ENCODE data around the gene SKIC2. TPM values are rescaled to one million over a fixed set of nuclear protein-coding genes. Genes with fewer than 3 reads are reported as not detected.
A peak's percentile ranks its signal among the peaks of the same experiment; 100 is the strongest.

SKIC2 gene
- total RNA-seq, 1 donor from 2014 or later: 21.0 TPM

DNA sequence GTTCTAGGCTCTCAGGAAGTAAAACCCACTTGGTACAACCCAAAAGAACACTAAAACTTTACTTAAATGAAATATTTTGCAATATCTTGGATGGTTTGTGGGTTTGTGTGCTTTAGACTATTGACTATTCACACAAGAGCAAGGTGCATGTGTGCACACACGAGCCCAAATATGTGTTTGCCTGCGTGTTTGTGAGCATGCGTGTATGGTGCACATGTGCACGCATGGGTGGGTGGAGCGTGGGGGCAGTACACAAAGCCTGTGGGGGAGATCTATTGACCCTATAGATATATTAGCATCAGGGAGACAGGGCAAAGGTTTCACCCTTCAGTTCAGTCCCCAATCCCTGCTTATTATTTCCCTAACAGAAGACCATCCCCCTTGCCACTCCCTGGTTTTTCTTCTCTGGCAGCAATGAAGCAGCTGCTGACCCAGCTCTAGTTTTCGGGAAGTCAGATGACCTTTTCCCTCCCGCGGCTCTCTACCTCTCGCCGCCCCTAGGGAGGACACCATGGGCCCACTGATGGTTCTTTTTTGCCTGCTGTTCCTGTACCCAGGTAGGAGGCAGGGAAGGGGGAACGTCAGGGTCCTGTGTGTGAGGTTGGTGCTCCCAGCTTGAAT is 31.6 kb upstream of the SKIC2 start, which contains the start of gene C2:
TSS of gene C2 (plus strand) at position 476 of the 621 bp plus-strand sequence. CDS start at position 512, 36 bp downstream.
- no peaks in the 10 kb centered on the region for H3K9me3 Mint-ChIP-seq
- no peak within 1 kb of the TSS for H3K27ac ChIP-seq
- no peak within 1 kb of the TSS for H3K4me2 ChIP-seq
- H3K36me3 Mint-ChIP-seq: no peaks in the 10 kb centered on the region
- no peak within 1 kb of the TSS for H3K27ac Mint-ChIP-seq
- no peaks in the 10 kb centered on the region for H3K4me1 ChIP-seq
- no peak for DNase-seq (ENCODE audit: low spot score)
- H3K36me3 ChIP-seq: no peaks in the 10 kb centered on the region
- no peaks in the 10 kb centered on the region for H3F3A ChIP-seq (ENCODE audit: low read depth)
- no peaks in the 10 kb centered on the region for H3K79me2 ChIP-seq (ENCODE audit: low read depth)
- peak within 1 kb of the TSS; percentile 45 for H3K9ac ChIP-seq
- no peaks in the 10 kb centered on the region for H4K20me1 ChIP-seq (ENCODE audit: low read depth)
- peak within 1 kb of the TSS; percentile 41 for H3K4me3 Mint-ChIP-seq
- no peaks in the 10 kb centered on the region for H3K27me3 ChIP-seq
- H3K4me3 ChIP-seq: no peak within 1 kb of the TSS
- no peaks in the 10 kb centered on the region for H3K9me3 ChIP-seq (ENCODE audit: low read depth)
- no peaks in the 10 kb centered on the region for H3K4me1 Mint-ChIP-seq
- peaks cover 11% of the 10 kb centered on the region for H3K27me3 Mint-ChIP-seq (ENCODE audit: insufficient read depth, low read depth)
- H2AFZ ChIP-seq (replicated peaks): peak within 1 kb of the TSS; percentile 50
- no peak for TF ChIP-seq EZH2 (IDR thresholded peaks at IDR 0.05)
- TF ChIP-seq, protein P1, sequence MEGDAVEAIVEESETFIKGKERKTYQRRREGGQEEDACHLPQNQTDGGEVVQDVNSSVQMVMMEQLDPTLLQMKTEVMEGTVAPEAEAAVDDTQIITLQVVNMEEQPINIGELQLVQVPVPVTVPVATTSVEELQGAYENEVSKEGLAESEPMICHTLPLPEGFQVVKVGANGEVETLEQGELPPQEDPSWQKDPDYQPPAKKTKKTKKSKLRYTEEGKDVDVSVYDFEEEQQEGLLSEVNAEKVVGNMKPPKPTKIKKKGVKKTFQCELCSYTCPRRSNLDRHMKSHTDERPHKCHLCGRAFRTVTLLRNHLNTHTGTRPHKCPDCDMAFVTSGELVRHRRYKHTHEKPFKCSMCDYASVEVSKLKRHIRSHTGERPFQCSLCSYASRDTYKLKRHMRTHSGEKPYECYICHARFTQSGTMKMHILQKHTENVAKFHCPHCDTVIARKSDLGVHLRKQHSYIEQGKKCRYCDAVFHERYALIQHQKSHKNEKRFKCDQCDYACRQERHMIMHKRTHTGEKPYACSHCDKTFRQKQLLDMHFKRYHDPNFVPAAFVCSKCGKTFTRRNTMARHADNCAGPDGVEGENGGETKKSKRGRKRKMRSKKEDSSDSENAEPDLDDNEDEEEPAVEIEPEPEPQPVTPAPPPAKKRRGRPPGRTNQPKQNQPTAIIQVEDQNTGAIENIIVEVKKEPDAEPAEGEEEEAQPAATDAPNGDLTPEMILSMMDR (IDR thresholded peaks at IDR 0.05): no peak

DNA sequence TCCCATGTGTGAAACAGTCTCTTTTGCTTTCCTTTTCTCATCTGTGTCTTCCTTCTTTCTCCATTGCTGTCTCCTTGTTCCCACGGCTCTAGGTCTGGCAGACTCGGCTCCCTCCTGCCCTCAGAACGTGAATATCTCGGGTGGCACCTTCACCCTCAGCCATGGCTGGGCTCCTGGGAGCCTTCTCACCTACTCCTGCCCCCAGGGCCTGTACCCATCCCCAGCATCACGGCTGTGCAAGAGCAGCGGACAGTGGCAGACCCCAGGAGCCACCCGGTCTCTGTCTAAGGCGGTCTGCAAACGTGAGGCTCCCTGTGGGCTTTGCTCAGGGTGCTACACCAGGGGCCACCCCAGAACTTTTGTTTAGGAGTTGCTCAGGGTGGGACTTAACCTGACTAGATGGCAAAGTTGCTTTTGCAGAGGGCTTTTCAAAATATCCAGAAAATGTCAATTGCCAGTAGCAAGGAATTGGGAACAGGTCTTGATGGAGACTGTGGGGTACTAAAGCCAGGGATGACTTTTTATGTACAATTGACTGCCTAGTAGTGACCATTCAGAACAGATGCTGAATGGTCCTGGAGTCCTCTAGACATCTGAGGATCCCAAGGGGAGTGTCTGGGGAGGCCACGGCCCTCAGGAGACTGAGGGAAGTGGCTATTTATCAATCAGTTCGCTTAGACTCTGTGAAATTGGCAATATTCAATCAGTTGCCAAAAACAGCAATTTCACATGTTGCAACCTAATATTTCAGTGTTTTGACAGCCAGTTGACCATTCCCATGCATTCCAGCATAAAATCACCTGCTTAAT is 30.9 kb upstream of the SKIC2 start:
- Mint-ChIP-seq H3K4me3 (peak overlapping the region; percentile 41), H3K27ac (no peak overlapping the region), H3K9me3 (peaks cover 4% of the 10 kb centered on the region), H3K4me1 (no peaks in the 10 kb centered on the region), H3K27me3 (ENCODE audit: insufficient read depth, low read depth) (peaks cover 11% of the 10 kb centered on the region), H3K36me3 (no peaks in the 10 kb centered on the region)
- Histone ChIP-seq H3K79me2 (ENCODE audit: low read depth) (no peaks in the 10 kb centered on the region), H3K9me3 (ENCODE audit: low read depth) (no peaks in the 10 kb centered on the region), H3K4me1 (no peaks in the 10 kb centered on the region), H2AFZ (replicated peaks) (peak overlapping the region; percentile 50), H3F3A (ENCODE audit: low read depth) (no peaks in the 10 kb centered on the region), H3K9ac (peak overlapping the region; percentile 45), H3K4me3 (no peak overlapping the region), H3K4me2 (no peak overlapping the region), H3K27me3 (no peaks in the 10 kb centered on the region), H3K27ac (no peak overlapping the region), H4K20me1 (ENCODE audit: low read depth) (no peaks in the 10 kb centered on the region), H3K36me3 (no peaks in the 10 kb centered on the region)
- TF ChIP-seq, protein P1 (IDR thresholded peaks at IDR 0.05): no peak
- TF ChIP-seq EZH2phosphoT487 (IDR thresholded peaks at IDR 0.05) (no peak), EZH2 (IDR thresholded peaks at IDR 0.05) (no peak)
- no peak for DNase-seq (ENCODE audit: low spot score)

- H3K27me3 Mint-ChIP-seq (ENCODE audit: insufficient read depth, low read depth): peaks cover 14% of the 10 kb centered on the region
- no peaks in the 10 kb centered on the region for H3K27me3 ChIP-seq
- no peaks in the 10 kb centered on the region for H3K4me1 ChIP-seq
- DNase-seq (ENCODE audit: low spot score): no peak
- no peak overlapping the region for H3K9ac ChIP-seq
- H4K20me1 ChIP-seq (ENCODE audit: low read depth): no peaks in the 10 kb centered on the region
- no peak overlapping the region for H2AFZ ChIP-seq (replicated peaks)
- no peak overlapping the region for H3K27ac ChIP-seq
- no peaks in the 10 kb centered on the region for H3K79me2 ChIP-seq (ENCODE audit: low read depth)
- H3F3A ChIP-seq (ENCODE audit: low read depth): no peaks in the 10 kb centered on the region
- H3K4me3 Mint-ChIP-seq: peak overlapping the region; percentile 41
- peaks cover 8% of the 10 kb centered on the region for H3K9me3 Mint-ChIP-seq
- no peak overlapping the region for H3K4me2 ChIP-seq
- H3K4me1 Mint-ChIP-seq: no peaks in the 10 kb centered on the region
- no peaks in the 10 kb centered on the region for H3K9me3 ChIP-seq (ENCODE audit: low read depth)
- TF ChIP-seq EZH2 (IDR thresholded peaks at IDR 0.05) (no peak), EZH2phosphoT487 (IDR thresholded peaks at IDR 0.05) (no peak)
- TF ChIP-seq, protein P1 (IDR thresholded peaks at IDR 0.05): no peak
- no peaks in the 10 kb centered on the region for H3K36me3 ChIP-seq
- no peak overlapping the region for H3K4me3 ChIP-seq
- no peak overlapping the region for H3K27ac Mint-ChIP-seq
- no peaks in the 10 kb centered on the region for H3K36me3 Mint-ChIP-seq
These were observed 30.4 kb upstream of the SKIC2 start for GRCh38 chr6:31928672-31928939.
